Erythroblast (primary cell): Measurements from ENCODE around the gene ARL5C.
A peak's percentile ranks its signal among the peaks of the same experiment; 100 is the strongest.

Source experiments
- DNase-seq, 2 experiments: peaks; one replicate each; lab custom pipeline; 2025; lab: John Stamatoyannopoulos, UW
- GATA1 ChIP-seq: IDR thresholded peaks from 2 replicates; pipeline ENCODE4 v1.6.1; 2011; ENCODE audit warnings: low read depth, mild to moderate bottlenecking, control low read depth, low read length, moderate library complexity
- POLR2A ChIP-seq: IDR thresholded peaks from 2 replicates; pipeline ENCODE4 v1.6.1; 2011; ENCODE audit warnings: mild to moderate bottlenecking, low read length

Gene ARL5C

GRCh38 chr17:39167476-39167875, 1.5 kb upstream of the ARL5C start:
- TF ChIP-seq GATA1 (no peak), POLR2A (no peak)
- no peak for DNase-seq

GRCh38 chr17:39166437-39167335, 725 bp upstream of the ARL5C start:
- TF ChIP-seq GATA1 (no peak), POLR2A (no peak)
- DNase-seq, result no peak

GRCh38 chr17:39165178-39165840, 652 bp downstream of the ARL5C start:
- TF ChIP-seq POLR2A (no peak), GATA1 (no peak)
- DNase-seq, result no peak

GRCh38 chr17:39164675-39165143, 1.3 kb downstream of the ARL5C start:
- DNase-seq, result peak; percentile 81 to 87
- TF ChIP-seq POLR2A (no peak), GATA1 (no peak)

- DNase-seq, result no peak
- TF ChIP-seq GATA1, result no peak
- TF ChIP-seq POLR2A, result no peak
Observed at GRCh38 chr17:39161962-39162361, 4.0 kb downstream of the ARL5C start.

GRCh38 chr17:39158623-39159022, 7.3 kb downstream of the ARL5C start:
- TF ChIP-seq GATA1 (no peak), POLR2A (no peak)
- DNase-seq, result no peak

- no peak for DNase-seq
- TF ChIP-seq POLR2A, result no peak
- TF ChIP-seq GATA1, result no peak
Observed at GRCh38 chr17:39156491-39156890, 9.5 kb downstream of the ARL5C start.

GRCh38 chr17:39155654-39156053, 10.3 kb downstream of the ARL5C start:
- no peak for TF ChIP-seq POLR2A
- no peak for TF ChIP-seq GATA1

GRCh38 chr17:39153599-39154051, 12.3 kb downstream of the ARL5C start:
- peak; percentile 87 to 95 for DNase-seq
- TF ChIP-seq POLR2A (no peak), GATA1 (no peak)

More at GRCh38 chr17:39155654-39156053, 10.3 kb downstream of the ARL5C start:
- no peak for DNase-seq

- TF ChIP-seq POLR2A, result no peak
- no peak for TF ChIP-seq GATA1
- DNase-seq, result no peak
Observed at GRCh38 chr17:39151943-39152818, 13.8 kb downstream of the ARL5C start.

- no peak for DNase-seq
- TF ChIP-seq POLR2A, result no peak
Observed at GRCh38 chr17:39151150-39151942, 14.6 kb downstream of the ARL5C start, which contains the start of gene PLXDC1. TSS of gene PLXDC1 (minus strand) at chr17:39151637. CDS start at chr17:39151437, 200 bp downstream.

GRCh38 chr17:39150795-39151149, 15.2 kb downstream of the ARL5C start:
- DNase-seq, result no peak
- TF ChIP-seq POLR2A, result no peak
- TF ChIP-seq GATA1, result no peak
